OCI-LY1 (cell line): ENCODE measurements around the gene ZNF181.

Source experiments
- EZH2 ChIP-seq: fragments of 200-600 bp; sonication (generic), shearing (Covaris generic); IDR thresholded peaks from 2 replicates; pipeline ENCODE4 v1.8.0; 2017; ENCODE audit warnings: borderline replicate concordance, mixed run types, mild to moderate bottlenecking, antibody characterized with exemption, low read length, moderate library complexity, mixed read lengths
- TF ChIP-seq, protein P1 (sequence below): fragments of 200-600 bp; sonication (generic), shearing (Covaris generic); IDR thresholded peaks from 2 replicates; pipeline ENCODE4 v1.5.1; 2017; ENCODE audit warnings: mild to moderate bottlenecking, antibody characterized with exemption, low read length, moderate library complexity, mixed read lengths

DNA sequence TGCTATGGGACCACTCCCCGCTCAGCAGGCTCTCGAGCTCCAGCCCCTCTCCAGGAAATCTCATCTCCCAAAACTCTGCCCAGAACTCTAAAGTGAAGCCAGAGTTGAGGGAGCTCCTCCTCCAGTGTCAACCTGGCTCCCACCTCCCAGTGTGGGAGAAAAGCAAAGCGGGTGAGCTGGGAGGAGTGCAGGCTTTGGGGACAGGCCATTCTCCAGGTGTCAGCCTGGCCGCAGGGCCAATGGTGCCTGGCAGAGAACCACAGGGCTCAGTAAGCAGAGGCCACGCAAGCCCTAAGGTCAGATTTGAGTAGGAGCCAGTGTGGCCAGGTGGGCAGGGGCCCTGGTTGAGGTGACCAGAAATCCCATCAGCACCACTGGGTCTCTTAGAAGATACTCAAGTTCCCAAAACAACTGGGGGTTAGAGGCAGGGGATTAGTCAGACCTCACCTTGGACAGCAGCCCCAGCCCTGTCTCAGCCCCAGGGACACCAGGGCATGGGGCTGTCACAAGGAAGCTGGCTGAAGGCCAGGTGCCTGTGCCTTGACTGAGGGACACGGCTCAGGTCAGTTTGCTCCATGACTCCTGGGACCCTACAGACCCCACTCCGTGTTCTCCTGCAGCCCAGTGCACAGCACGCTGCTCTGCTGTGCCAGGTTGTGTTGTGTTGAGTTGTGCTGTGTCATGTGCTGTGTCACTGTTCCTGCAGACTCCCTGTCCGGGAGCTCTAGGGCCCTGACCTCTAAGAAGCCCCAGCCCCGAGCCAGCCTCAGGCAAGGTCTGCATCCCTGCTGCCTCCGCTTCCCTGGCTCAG is 2.8 kb upstream of the ZNF181 start:
- TF ChIP-seq, protein P1, sequence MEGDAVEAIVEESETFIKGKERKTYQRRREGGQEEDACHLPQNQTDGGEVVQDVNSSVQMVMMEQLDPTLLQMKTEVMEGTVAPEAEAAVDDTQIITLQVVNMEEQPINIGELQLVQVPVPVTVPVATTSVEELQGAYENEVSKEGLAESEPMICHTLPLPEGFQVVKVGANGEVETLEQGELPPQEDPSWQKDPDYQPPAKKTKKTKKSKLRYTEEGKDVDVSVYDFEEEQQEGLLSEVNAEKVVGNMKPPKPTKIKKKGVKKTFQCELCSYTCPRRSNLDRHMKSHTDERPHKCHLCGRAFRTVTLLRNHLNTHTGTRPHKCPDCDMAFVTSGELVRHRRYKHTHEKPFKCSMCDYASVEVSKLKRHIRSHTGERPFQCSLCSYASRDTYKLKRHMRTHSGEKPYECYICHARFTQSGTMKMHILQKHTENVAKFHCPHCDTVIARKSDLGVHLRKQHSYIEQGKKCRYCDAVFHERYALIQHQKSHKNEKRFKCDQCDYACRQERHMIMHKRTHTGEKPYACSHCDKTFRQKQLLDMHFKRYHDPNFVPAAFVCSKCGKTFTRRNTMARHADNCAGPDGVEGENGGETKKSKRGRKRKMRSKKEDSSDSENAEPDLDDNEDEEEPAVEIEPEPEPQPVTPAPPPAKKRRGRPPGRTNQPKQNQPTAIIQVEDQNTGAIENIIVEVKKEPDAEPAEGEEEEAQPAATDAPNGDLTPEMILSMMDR = no peak
- TF ChIP-seq EZH2 = no peak
